ENCODE results near the gene USP30.
A peak's percentile ranks its signal among the peaks of the same experiment; 100 is the strongest.

USP30 gene

GRCh38 chr12:109130297-109131153 lies 78.1 kb downstream of the USP30 start:
- DNase-seq, result no peak

GRCh38 chr12:109131154-109132050 lies 79.0 kb downstream of the USP30 start:
- no peak for DNase-seq

- DNase-seq, result peak in 1 of 2 donors; percentile 37
Measured at GRCh38 chr12:109134186-109134917, 82.0 kb downstream of the USP30 start.

GRCh38 chr12:109137055-109137454 lies 84.7 kb downstream of the USP30 start:
- DNase-seq, result peak; percentile 19 to 62

Data from inflammatory macrophage (primary cell).